ENCODE measurements around the gene SWSAP1. TPM values are rescaled to one million over a fixed set of nuclear protein-coding genes. Genes with fewer than 3 reads are reported as not detected.

The SWSAP1 gene
- total RNA-seq, 1 experiment from 2014 or later = 2.5 TPM

DNA sequence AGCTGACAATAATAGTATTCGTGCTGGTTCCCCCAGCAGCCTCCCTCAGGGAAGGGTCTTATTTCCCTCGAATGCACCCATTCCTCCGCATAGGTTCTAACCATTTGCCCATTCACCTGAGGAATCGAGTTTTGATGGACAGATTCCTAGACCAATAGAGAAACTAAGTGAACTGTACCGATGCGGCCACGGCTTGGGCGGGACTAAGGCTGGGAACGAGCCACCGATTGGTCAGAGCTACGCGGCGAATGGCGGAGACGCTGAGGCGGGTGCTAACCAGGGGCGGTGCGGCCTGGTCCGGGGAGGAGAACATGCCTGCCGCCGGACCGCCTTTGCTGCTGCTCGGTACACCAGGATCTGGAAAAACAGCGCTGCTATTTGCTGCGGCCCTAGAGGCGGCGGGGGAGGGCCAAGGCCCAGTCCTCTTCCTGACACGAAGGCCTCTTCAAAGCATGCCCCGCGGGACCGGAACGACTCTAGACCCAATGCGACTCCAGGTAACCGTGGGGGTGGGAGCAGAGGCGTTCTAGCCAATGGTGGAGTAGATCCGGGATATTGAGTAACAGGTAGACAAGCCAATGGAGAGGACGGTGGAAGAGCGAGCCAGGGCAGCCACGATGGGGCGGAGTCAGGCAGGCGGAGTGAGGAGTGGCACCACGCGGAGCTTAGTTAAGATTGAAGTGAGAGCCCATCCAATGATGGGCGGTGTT lies at the start of gene SWSAP1 (continued):
- TF ChIP-seq REST (IDR thresholded peaks at IDR 0.05; ENCODE audit: low read depth) = no peak
- TF ChIP-seq ATF3 (IDR thresholded peaks at IDR 0.05) = no peak
- no peak for TF ChIP-seq ZNF274 (IDR thresholded peaks at IDR 0.05; ENCODE audit: low read depth, low read length)

DNA sequence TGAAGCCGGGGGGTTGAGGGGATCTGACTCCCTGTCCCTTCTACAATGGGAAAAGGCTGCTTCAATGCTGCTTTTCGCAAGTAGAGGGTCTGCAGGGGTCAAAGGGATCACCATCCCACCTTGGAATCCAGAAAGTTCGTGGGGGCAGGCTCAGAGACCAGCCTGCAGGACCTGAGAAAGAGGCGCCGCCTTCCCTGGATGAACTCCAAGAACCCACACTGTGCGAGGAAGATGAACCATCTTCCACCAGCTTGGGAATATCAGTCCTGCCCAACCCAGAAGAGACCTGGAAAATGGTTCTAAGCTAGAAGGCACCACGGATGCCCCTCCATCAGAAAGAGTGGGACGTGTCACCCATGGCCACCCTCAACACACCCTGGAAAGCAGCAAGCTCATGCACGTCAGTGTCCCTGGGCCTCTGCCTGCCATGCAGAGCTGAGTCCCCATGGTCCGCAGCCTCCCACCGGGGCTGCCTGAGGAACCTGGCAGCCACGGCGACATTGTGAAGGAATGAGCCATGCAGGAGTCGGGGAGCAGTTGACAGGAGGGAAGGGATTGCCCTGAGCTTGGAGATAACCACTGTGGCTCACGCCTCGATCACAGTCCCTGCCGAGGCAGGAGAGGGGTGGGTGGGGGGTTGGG lies 49.6 kb upstream of the SWSAP1 start:
- Histone ChIP-seq H3K9me3 (ENCODE audit: control insufficient read depth in 1 of 2, insufficient read depth in 1 of 2, low read depth in 1 of 2, low read length in 2 of 2) (no peaks in the 10 kb centered on the region), H4K20me1 (ENCODE audit: insufficient read depth) (no peaks in the 10 kb centered on the region), H3K9me2 (ENCODE audit: insufficient read depth) (no peaks in the 10 kb centered on the region), H3K27ac (ENCODE audit: low read depth, low read length) (no peak overlapping the region), H3K79me2 (ENCODE audit: insufficient read depth, low read length) (no peaks in the 10 kb centered on the region), H3K4me2 (ENCODE audit: low read length) (no peak overlapping the region), H3K9ac (ENCODE audit: low read length) (no peak overlapping the region), H3K4me1 (ENCODE audit: control insufficient read depth in 1 of 2, insufficient read depth in 2 of 2, low read length in 2 of 2) (no peaks in the 10 kb centered on the region), H3K27me3 (ENCODE audit: insufficient read depth, low read length) (no peaks in the 10 kb centered on the region), H3K4me3 (replicated peaks in 1 of 2; ENCODE audit: low read depth in 1 of 2, low read length in 2 of 2) (no peak overlapping the region), H2AFZ (ENCODE audit: low read depth, low read length, poor library complexity, severe bottlenecking) (no peak overlapping the region), H3K36me3 (ENCODE audit: control insufficient read depth in 1 of 2, insufficient read depth in 2 of 2, low read length in 2 of 2) (0 out of 4 replicates have a peak, but pooled peaks cover 0 to 3% of the 10 kb centered on the region in 2 experiments)
- ATAC-seq = no peak
- RAD21 ChIA-PET (ENCODE audit: low non-redundant PET in 1 of 2, low total read pairs in 2 of 2, uncharacterized antibody in 2 of 2, unreplicated experiment in 2 of 2) = interaction anchor here in 1 of 2 experiments (0.6 kb wide), 1 partner anchor 15 kb away, joined by 3 read pairs; no protein-coding TSS in a partner anchor
- DNase-seq (ENCODE audit: low read depth, low spot score) = no peak
- CTCF ChIA-PET = no interaction called here
- no TSS peak for BruUV-seq (replicated peaks)
- POLR2A ChIA-PET = no interaction called here
- intact Hi-C loops (cut with micrococcal nuclease) = no loop called here
- TF ChIP-seq ZFX (IDR thresholded peaks at IDR 0.05) (no peak), JUND (IDR thresholded peaks at IDR 0.05) (no peak), CTCF (IDR thresholded peaks at IDR 0.05 in 2 of 3, conservative IDR thresholded peaks at IDR 0.05 in 1 of 3; ENCODE audit: borderline replicate concordance in 1 of 3, insufficient read depth in 1 of 3, low read depth in 2 of 3, low read length in 2 of 3) (no peak), EZH2 (IDR thresholded peaks at IDR 0.05) (no peak), FOSL1 (IDR thresholded peaks at IDR 0.05; ENCODE audit: low read depth) (no peak), POLR2AphosphoS5 (IDR thresholded peaks at IDR 0.05; ENCODE audit: low read depth, low read length) (no peak), SP1 (IDR thresholded peaks at IDR 0.05; ENCODE audit: low read depth) (no peak), POLR2A (IDR thresholded peaks at IDR 0.05; ENCODE audit: borderline replicate concordance, extremely low read depth, insufficient read depth, insufficient read length) (no peak), ZBTB33 (IDR thresholded peaks at IDR 0.05; ENCODE audit: extremely low read depth, insufficient replicate concordance, low read length) (no peak), CBX3 (IDR thresholded peaks at IDR 0.05; ENCODE audit: low read depth) (no peak)
